Mesendoderm (in vitro differentiated cells): ENCODE measurements around the gene LRP11.
"Not testable (repeated sequence)": the region's sequence is repeated elsewhere in the genome, so short reads cannot be mapped to it uniquely, and the experiment has no call there.

ENCODE experiments used
- DNase-seq: peaks from one replicate; pipeline ENCODE4 v3.0.0; 2013
- H2AK5ac ChIP-seq: 2 replicates; pipeline ENCODE4 v1.6.1; 2013; ENCODE audit warnings: low read length, inconsistent platforms
- H2BK120ac ChIP-seq: 2 replicates; pipeline ENCODE4 v1.6.1; 2013; ENCODE audit warnings: low read depth, mild to moderate bottlenecking, low read length, moderate library complexity, mixed read lengths
- H2BK15ac ChIP-seq: replicated peaks from 2 replicates; pipeline ENCODE4 v1.6.1; 2013; ENCODE audit warnings: low read depth, mild to moderate bottlenecking, moderate library complexity
- H2BK5ac ChIP-seq: 2 replicates; pipeline ENCODE4 v1.6.1; 2013; ENCODE audit warnings: low read length, inconsistent platforms
- H3K18ac ChIP-seq: 2 replicates; pipeline ENCODE4 v1.6.1; 2013; ENCODE audit warnings: mild to moderate bottlenecking, low read length, mixed read lengths
- H3K23ac ChIP-seq: one replicate; pipeline ENCODE4 v1.6.1; 2013; ENCODE audit warnings: low read length
- H3K27ac ChIP-seq: 2 replicates; pipeline ENCODE4 v1.5.1; 2013; ENCODE audit warnings: low read depth, mild to moderate bottlenecking, inconsistent platforms, low read length, moderate library complexity
- H3K27me3 ChIP-seq: 2 replicates; pipeline ENCODE4 v1.6.1; 2013; ENCODE audit warnings: low read length, control low read depth, mild to moderate bottlenecking, inconsistent platforms; ENCODE audit not compliant: insufficient read depth, poor library complexity
- H3K36me3 ChIP-seq: 2 replicates; pipeline ENCODE4 v1.6.1; 2013; ENCODE audit warnings: low read length, inconsistent platforms; ENCODE audit not compliant: control insufficient read depth, insufficient read depth
- H3K4ac ChIP-seq: one replicate; pipeline ENCODE4 v1.6.1; 2013; ENCODE audit warnings: low read depth, mild to moderate bottlenecking, low read length, moderate library complexity
- H3K4me1 ChIP-seq: 2 replicates; pipeline ENCODE4 v1.6.1; 2013; ENCODE audit warnings: low read depth, low read length, inconsistent platforms; ENCODE audit not compliant: control insufficient read depth
- H3K4me2 ChIP-seq: 2 replicates; pipeline ENCODE4 v1.6.1; 2013; ENCODE audit warnings: low read length
- H3K4me3 ChIP-seq: 2 replicates; pipeline ENCODE4 v1.5.1; 2013; ENCODE audit warnings: mild to moderate bottlenecking, low read length
- H3K56ac ChIP-seq: one replicate; pipeline ENCODE4 v1.6.1; 2013; ENCODE audit warnings: low read length
- H3K79me1 ChIP-seq: 2 replicates; pipeline ENCODE4 v1.6.1; 2013; ENCODE audit warnings: low read length, inconsistent platforms
- H3K79me2 ChIP-seq: 2 replicates; pipeline ENCODE4 v1.6.1; 2013; ENCODE audit warnings: mild to moderate bottlenecking, low read length; ENCODE audit not compliant: control insufficient read depth, insufficient read depth
- H3K9ac ChIP-seq: 2 replicates; pipeline ENCODE4 v1.6.1; 2013; ENCODE audit warnings: low read length, inconsistent platforms
- H4K5ac ChIP-seq: one replicate; pipeline ENCODE4 v1.6.1; 2013; ENCODE audit warnings: low read length
- H4K8ac ChIP-seq: one replicate; pipeline ENCODE4 v1.6.1; 2013; ENCODE audit warnings: low read depth, mild to moderate bottlenecking, control low read depth, low read length, moderate library complexity
- WGBS: extraction: QIAGEN DNeasy Blood & Tissue Kit; methylation state at CpG from one replicate; pipeline ENCODE4 v1.1.7; 2013; ENCODE audit warnings: low lambda C conversion rate, missing lambda C conversion rate; ENCODE audit not compliant: insufficient coverage; ENCODE audit errors: extremely low coverage; 5-methylcytosine and 5-hydroxymethylcytosine counted together

Gene LRP11

GRCh38 chr6:149847939-149848267 lies 16.3 kb downstream of the LRP11 start:
- no peak for DNase-seq
- no peak overlapping the region for H3K4ac ChIP-seq
- H2BK15ac ChIP-seq = no peak overlapping the region
- no CpG with 5 or more reads among the region's 4 CpGs for WGBS
- H2BK120ac ChIP-seq = no peak overlapping the region
- H3K27me3 ChIP-seq = no peaks in the 10 kb centered on the region
- H3K27ac ChIP-seq = no peak overlapping the region
- H2AK5ac ChIP-seq = no peak overlapping the region
- H3K23ac ChIP-seq = no peak overlapping the region
- H3K4me1 ChIP-seq = peaks cover 9% of the 10 kb centered on the region
- H2BK5ac ChIP-seq = no peak overlapping the region
- H3K18ac ChIP-seq = no peak overlapping the region
- no peak overlapping the region for H3K4me3 ChIP-seq
- no peaks in the 10 kb centered on the region for H3K79me2 ChIP-seq
- no peaks in the 10 kb centered on the region for H3K79me1 ChIP-seq
- no peak overlapping the region for H3K56ac ChIP-seq
- no peak overlapping the region for H3K9ac ChIP-seq
- no peaks in the 10 kb centered on the region for H3K36me3 ChIP-seq
- H4K8ac ChIP-seq = no peak overlapping the region
- H3K4me2 ChIP-seq = no peak overlapping the region
- H4K5ac ChIP-seq = no peak overlapping the region

- no CpG with 5 or more reads among the region's 7 CpGs for WGBS
- Histone ChIP-seq H2BK120ac (no peak overlapping the region), H2BK5ac (no peak overlapping the region), H3K4me2 (no peak overlapping the region), H3K23ac (no peak overlapping the region), H3K9ac (no peak overlapping the region), H3K56ac (no peak overlapping the region), H3K27ac (no peak overlapping the region), H2AK5ac (no peak overlapping the region), H3K79me1 (no peaks in the 10 kb centered on the region), H3K4me1 (peaks cover 9% of the 10 kb centered on the region), H3K27me3 (no peaks in the 10 kb centered on the region), H4K8ac (no peak overlapping the region), H2BK15ac (no peak overlapping the region), H4K5ac (no peak overlapping the region), H3K79me2 (no peaks in the 10 kb centered on the region), H3K18ac (no peak overlapping the region), H3K4ac (no peak overlapping the region), H3K4me3 (no peak overlapping the region), H3K36me3 (no peaks in the 10 kb centered on the region)
- peak; percentile 21 for DNase-seq
Observed at GRCh38 chr6:149846321-149846720, 17.8 kb downstream of the LRP11 start.

GRCh38 chr6:149845549-149845948 lies 18.6 kb downstream of the LRP11 start:
- no CpG with 5 or more reads among the region's 3 CpGs for WGBS
- H3K4me3 ChIP-seq = no peak overlapping the region
- H2BK120ac ChIP-seq = no peak overlapping the region
- no peaks in the 10 kb centered on the region for H3K36me3 ChIP-seq
- H3K79me1 ChIP-seq = no peaks in the 10 kb centered on the region
- H3K9ac ChIP-seq = no peak overlapping the region
- no peak overlapping the region for H4K8ac ChIP-seq
- H4K5ac ChIP-seq = no peak overlapping the region
- H3K79me2 ChIP-seq = no peaks in the 10 kb centered on the region
- H2AK5ac ChIP-seq = no peak overlapping the region
- H3K18ac ChIP-seq = no peak overlapping the region
- H3K27ac ChIP-seq = no peak overlapping the region
- no peak overlapping the region for H3K4me2 ChIP-seq
- no peak overlapping the region for H3K56ac ChIP-seq
- no peak overlapping the region for H2BK15ac ChIP-seq
- H3K4me1 ChIP-seq = peaks cover 9% of the 10 kb centered on the region
- no peak overlapping the region for H3K4ac ChIP-seq
- DNase-seq = peak; percentile 78
- no peaks in the 10 kb centered on the region for H3K27me3 ChIP-seq
- no peak overlapping the region for H3K23ac ChIP-seq
- H2BK5ac ChIP-seq = no peak overlapping the region

- Histone ChIP-seq H3K4me2 (no peak overlapping the region), H3K27me3 (no peaks in the 10 kb centered on the region), H2BK5ac (no peak overlapping the region), H3K79me2 (no peaks in the 10 kb centered on the region), H4K8ac (no peak overlapping the region), H3K4me3 (no peak overlapping the region), H3K36me3 (no peaks in the 10 kb centered on the region), H3K4ac (no peak overlapping the region), H4K5ac (no peak overlapping the region), H3K79me1 (no peaks in the 10 kb centered on the region), H3K18ac (no peak overlapping the region), H2AK5ac (no peak overlapping the region), H2BK120ac (no peak overlapping the region), H3K27ac (no peak overlapping the region), H3K4me1 (peaks cover 9% of the 10 kb centered on the region), H2BK15ac (no peak overlapping the region), H3K23ac (no peak overlapping the region), H3K56ac (no peak overlapping the region), H3K9ac (no peak overlapping the region)
- no peak for DNase-seq
- WGBS = no CpG with 5 or more reads among the region's 2 CpGs
Observed at GRCh38 chr6:149844480-149844879, 19.7 kb downstream of the LRP11 start.

GRCh38 chr6:149844036-149844435 lies 20.1 kb downstream of the LRP11 start:
- H3K4me3 ChIP-seq, H2BK15ac ChIP-seq, H3K79me2 ChIP-seq, H3K4me1 ChIP-seq, H3K27ac ChIP-seq, H2BK120ac ChIP-seq, H4K5ac ChIP-seq, H3K23ac ChIP-seq, H2BK5ac ChIP-seq, H3K9ac ChIP-seq, H2AK5ac ChIP-seq, H3K36me3 ChIP-seq, H3K56ac ChIP-seq, H3K4me2 ChIP-seq, DNase-seq, H3K4ac ChIP-seq, H3K27me3 ChIP-seq, H3K18ac ChIP-seq, H4K8ac ChIP-seq, H3K79me1 ChIP-seq: not testable (repeated sequence)
- WGBS = no CpG with 5 or more reads among the region's 4 CpGs

GRCh38 chr6:149843051-149843633 lies 21.0 kb downstream of the LRP11 start:
- Histone ChIP-seq H3K36me3 (no peaks in the 10 kb centered on the region), H2AK5ac (no peak overlapping the region), H3K23ac (no peak overlapping the region), H4K8ac (no peak overlapping the region), H2BK120ac (no peak overlapping the region), H4K5ac (no peak overlapping the region), H3K79me2 (no peaks in the 10 kb centered on the region), H2BK15ac (no peak overlapping the region), H3K27me3 (no peaks in the 10 kb centered on the region), H3K4ac (no peak overlapping the region), H3K18ac (no peak overlapping the region), H2BK5ac (no peak overlapping the region), H3K9ac (no peak overlapping the region), H3K79me1 (no peaks in the 10 kb centered on the region), H3K4me1 (peaks cover 9% of the 10 kb centered on the region), H3K4me2 (no peak overlapping the region), H3K27ac (no peak overlapping the region), H3K56ac (no peak overlapping the region), H3K4me3 (no peak overlapping the region)
- no CpG with 5 or more reads among the region's 10 CpGs for WGBS
- DNase-seq = no peak
